ENCODE data around the gene CIT. TPM values are rescaled to one million over a fixed set of nuclear protein-coding genes. Genes with fewer than 3 reads are reported as not detected.
A peak's percentile ranks its signal among the peaks of the same experiment; 100 is the strongest.

CIT gene
- total RNA-seq, 1 donor from 2014 or later = 20.6 TPM

GRCh38 chr12:119807380-119807779, 69.7 kb downstream of the CIT start:
- Histone ChIP-seq H3K9me3 (no peaks in the 10 kb centered on the region), H3K27ac (no peak overlapping the region), H3K4me1 (peaks cover 13% of the 10 kb centered on the region), H3K36me3 (no peaks in the 10 kb centered on the region), H3K4me3 (no peak overlapping the region), H3K27me3 (no peaks in the 10 kb centered on the region)
- TF ChIP-seq POLR2A (IDR thresholded peaks at IDR 0.05) = no peak
- DNase-seq (ENCODE audit: extremely low spot score in 2 of 2) = no peak
- intact Hi-C loops (cut with DNase I) = no loop called here

GRCh38 chr12:119804011-119804641, 73.0 kb downstream of the CIT start:
- no peaks in the 10 kb centered on the region for H3K27me3 ChIP-seq
- H3K9me3 ChIP-seq = no peaks in the 10 kb centered on the region
- H3K4me1 ChIP-seq = peaks cover 13% of the 10 kb centered on the region
- H3K36me3 ChIP-seq = no peaks in the 10 kb centered on the region
- H3K4me3 ChIP-seq = peak overlapping the region in 1 of 2 donors; percentile 32
- intact Hi-C loops (cut with DNase I) = no loop called here
- DNase-seq (ENCODE audit: extremely low spot score in 2 of 2) = no peak
- TF ChIP-seq POLR2A (IDR thresholded peaks at IDR 0.05) (no peak), CTCF (IDR thresholded peaks at IDR 0.05) (no peak), POLR2AphosphoS5 (IDR thresholded peaks at IDR 0.05; ENCODE audit: insufficient read depth in 1 of 2, low read depth in 1 of 2) (no peak)
- H3K27ac ChIP-seq = no peak overlapping the region

GRCh38 chr12:119803381-119803791, 73.7 kb downstream of the CIT start:
- no peak for DNase-seq (ENCODE audit: extremely low spot score in 2 of 2)
- no peaks in the 10 kb centered on the region for H3K27me3 ChIP-seq

GRCh38 chr12:119802472-119802871, 74.6 kb downstream of the CIT start:
- intact Hi-C loops (cut with DNase I) = no loop called here
- no peak for TF ChIP-seq CTCF (IDR thresholded peaks at IDR 0.05)
- TF ChIP-seq POLR2A (IDR thresholded peaks at IDR 0.05) = no peak
- no peak for DNase-seq (ENCODE audit: extremely low spot score in 2 of 2)
- Histone ChIP-seq H3K27me3 (no peaks in the 10 kb centered on the region), H3K27ac (no peak overlapping the region), H3K4me1 (peaks cover 13% of the 10 kb centered on the region), H3K4me3 (peak overlapping the region in 1 of 2 donors; percentile 32), H3K36me3 (no peaks in the 10 kb centered on the region), H3K9me3 (no peaks in the 10 kb centered on the region)

More at GRCh38 chr12:119803381-119803791, 73.7 kb downstream of the CIT start:
- Histone ChIP-seq H3K36me3 (no peaks in the 10 kb centered on the region), H3K9me3 (no peaks in the 10 kb centered on the region), H3K4me1 (peaks cover 13% of the 10 kb centered on the region), H3K4me3 (peak overlapping the region; percentile 31 to 32), H3K27ac (no peak overlapping the region)
- TF ChIP-seq POLR2AphosphoS5 (IDR thresholded peaks at IDR 0.05; ENCODE audit: insufficient read depth in 1 of 2, low read depth in 1 of 2) = no peak
- no peak for TF ChIP-seq POLR2A (IDR thresholded peaks at IDR 0.05)
- TF ChIP-seq CTCF (IDR thresholded peaks at IDR 0.05) = no peak
- intact Hi-C loops (cut with DNase I) = no loop called here

- Histone ChIP-seq H3K4me1 (no peaks in the 10 kb centered on the region), H3K4me3 (no peak overlapping the region), H3K9me3 (no peaks in the 10 kb centered on the region), H3K27me3 (no peaks in the 10 kb centered on the region), H3K27ac (no peak overlapping the region), H3K36me3 (no peaks in the 10 kb centered on the region)
- DNase-seq (ENCODE audit: extremely low spot score in 2 of 2) = no peak
- intact Hi-C loops (cut with DNase I) = no loop called here
- TF ChIP-seq POLR2AphosphoS5 (IDR thresholded peaks at IDR 0.05; ENCODE audit: insufficient read depth in 1 of 2, low read depth in 1 of 2) (no peak), POLR2A (IDR thresholded peaks at IDR 0.05) (no peak)
Measured at GRCh38 chr12:119797090-119797489, 80.0 kb downstream of the CIT start.

GRCh38 chr12:119796292-119796691, 80.8 kb downstream of the CIT start:
- Histone ChIP-seq H3K27me3 (no peaks in the 10 kb centered on the region), H3K4me3 (no peak overlapping the region), H3K4me1 (no peaks in the 10 kb centered on the region), H3K36me3 (no peaks in the 10 kb centered on the region), H3K27ac (no peak overlapping the region), H3K9me3 (no peaks in the 10 kb centered on the region)
- intact Hi-C loops (cut with DNase I) = no loop called here
- no peak for DNase-seq (ENCODE audit: extremely low spot score in 2 of 2)
- TF ChIP-seq CTCF (IDR thresholded peaks at IDR 0.05) (no peak), POLR2A (IDR thresholded peaks at IDR 0.05) (no peak), POLR2AphosphoS5 (IDR thresholded peaks at IDR 0.05; ENCODE audit: insufficient read depth in 1 of 2, low read depth in 1 of 2) (no peak)

Measured in vagina (tissue), 2 donors.